Measurements from ENCODE around the gene PLCD1.

GRCh38 chr3:38008191-38008701, 21.2 kb downstream of the PLCD1 start:
- TF ChIP-seq CTCF (conservative IDR thresholded peaks at IDR 0.05; ENCODE audit: low read length) (no peak), EZH2phosphoT487 (IDR thresholded peaks at IDR 0.05; ENCODE audit: borderline replicate concordance, low read depth, low read length) (no peak)

Measured in OCI-LY7 (cell line).